GM19043 (cell line): ENCODE results near the gene CCNI2.

Experiments used
- ATAC-seq: cut with Tn5 transposase; IDR thresholded peaks from one replicate; pipeline ENCODE4 v1.9.1; 2021; ENCODE audit warnings: low read depth; ENCODE audit not compliant: unreplicated experiment

The CCNI2 gene

GRCh38 chr5:132764671-132765238, 17.5 kb downstream of the CCNI2 start:
- ATAC-seq: no peak

GRCh38 chr5:132765311-132766019, 18.2 kb downstream of the CCNI2 start:
- ATAC-seq: no peak

- ATAC-seq: no peak
These were observed 19.0 kb downstream of the CCNI2 start for GRCh38 chr5:132766020-132766805.

GRCh38 chr5:132766806-132767055, 19.5 kb downstream of the CCNI2 start:
- no peak for ATAC-seq

- ATAC-seq: no peak
These were observed 19.9 kb downstream of the CCNI2 start for GRCh38 chr5:132767150-132767549.

GRCh38 chr5:132768485-132768868, 21.3 kb downstream of the CCNI2 start:
- no peak for ATAC-seq

- no peak for ATAC-seq
These were observed 23.4 kb downstream of the CCNI2 start for GRCh38 chr5:132770476-132771159.

GRCh38 chr5:132771503-132771998, 24.3 kb downstream of the CCNI2 start:
- no peak for ATAC-seq

GRCh38 chr5:132772291-132773070, 25.3 kb downstream of the CCNI2 start:
- ATAC-seq: no peak

- ATAC-seq: no peak
These were observed 25.9 kb downstream of the CCNI2 start for GRCh38 chr5:132773114-132773513.

- no peak for ATAC-seq
These were observed 26.6 kb downstream of the CCNI2 start for GRCh38 chr5:132773601-132774355.

GRCh38 chr5:132774406-132774805, 27.2 kb downstream of the CCNI2 start:
- no peak for ATAC-seq

GRCh38 chr5:132774896-132775295, 27.7 kb downstream of the CCNI2 start:
- no peak for ATAC-seq

- no peak for ATAC-seq
These were observed 28.3 kb downstream of the CCNI2 start for GRCh38 chr5:132775476-132775961.

GRCh38 chr5:132776131-132776937, 29.1 kb downstream of the CCNI2 start:
- ATAC-seq: peak; percentile 15

- peak; percentile 33 for ATAC-seq
These were observed 29.6 kb downstream of the CCNI2 start for GRCh38 chr5:132776938-132777208.

- peak; percentile 45 for ATAC-seq
These were observed 30.2 kb downstream of the CCNI2 start, which contains the start of gene SEPTIN8 for GRCh38 chr5:132777209-132778069. SEPTIN8 (minus strand) TSS chr5:132777239; CDS start chr5:132777137, 102 bp downstream.

- no peak for ATAC-seq
These were observed 30.9 kb downstream of the CCNI2 start for GRCh38 chr5:132778129-132778528.
